Panc1 (cell line): ENCODE data around the gene PPP2R1A.

Experiments used
- CTCF ChIP-seq: fragments of 450-650 bp; IDR thresholded peaks from 2 replicates; pipeline ENCODE4 v1.5.1; 2017; ENCODE audit warnings: mild to moderate bottlenecking
- TCF7L2 ChIP-seq: IDR thresholded peaks from 2 replicates; pipeline ENCODE4 v1.6.1; 2011; ENCODE audit warnings: mild to moderate bottlenecking, low read depth, low read length, inconsistent platforms

- no peak for TF ChIP-seq CTCF
- no peak for TF ChIP-seq TCF7L2
These were observed 24.4 kb downstream of the PPP2R1A start for GRCh38 chr19:52214241-52214640.
